Peyer's patch (tissue), 4 donors: ENCODE results near the gene EOLA2. TPM values are rescaled to one million over a fixed set of nuclear protein-coding genes. Genes with fewer than 3 reads are reported as not detected.

ENCODE experiments used
- DNase-seq, 3 donors: peaks; one replicate each; pipeline ENCODE4 v3.0.0-alpha.2; 2017 to 2019
- H3K27ac ChIP-seq, 4 donors: fragments of 200-600 bp; sonication (generic); one replicate each; pipeline ENCODE4 v1.5.1; 2016 to 2019
- H3K27me3 ChIP-seq, 2 donors: fragments of 200-600 bp; sonication (generic); one replicate each; pipeline ENCODE4 v1.5.1; 2019
- H3K36me3 ChIP-seq, 3 donors: fragments of 200-600 bp; sonication (generic); one replicate each; pipeline ENCODE4 v1.5.1; 2016 to 2019
- H3K4me1 ChIP-seq, 4 donors: fragments of 200-600 bp; sonication (generic); one replicate each; pipeline ENCODE4 v1.5.1; 2016 to 2019
- H3K4me3 ChIP-seq, 4 donors: fragments of 200-600 bp; sonication (generic); 1 replicate in 3 of 4; 2 replicates in 1 of 4; pipeline ENCODE4 v1.5.1; 2016 to 2019; ENCODE audit warnings: mild to moderate bottlenecking in 1 of 4
- H3K9me3 ChIP-seq, 4 donors: fragments of 200-600 bp; sonication (generic); one replicate each; pipeline ENCODE4 v1.5.1; 2016 to 2019; ENCODE audit warnings: mild to moderate bottlenecking in 1 of 4
- POLR2A ChIP-seq, 2 donors: fragments of 450-650 bp; IDR thresholded peaks; one replicate each; pipeline ENCODE4 v1.5.1; 2017; ENCODE audit warnings: antibody characterized with exemption in 2 of 2, mild to moderate bottlenecking in 2 of 2, moderate library complexity in 2 of 2
- total RNA-seq, 4 donors: library from RNA; depleted of rRNA; stranded (reverse); fragments of >200 nt; gene quantifications; one replicate each; pipeline ENCODE4 v1.1.0, GENCODE V29; 2016
- TF ChIP-seq, protein P1 (sequence below), 6 experiments: fragments of 450-650 bp in 4 of 6; fragments of 200-600 bp in 2 of 6; sonication (generic) in 1 of 6; IDR thresholded peaks; one replicate each; pipeline ENCODE4 v1.5.1; 2017 to 2019; ENCODE audit warnings: antibody characterized with exemption in 6 of 6, mild to moderate bottlenecking in 3 of 6, moderate library complexity in 1 of 6

The EOLA2 gene
- total RNA-seq, 4 donors from 2014 or later = 24.5 to 39.6 (median 29.7) TPM

DNA sequence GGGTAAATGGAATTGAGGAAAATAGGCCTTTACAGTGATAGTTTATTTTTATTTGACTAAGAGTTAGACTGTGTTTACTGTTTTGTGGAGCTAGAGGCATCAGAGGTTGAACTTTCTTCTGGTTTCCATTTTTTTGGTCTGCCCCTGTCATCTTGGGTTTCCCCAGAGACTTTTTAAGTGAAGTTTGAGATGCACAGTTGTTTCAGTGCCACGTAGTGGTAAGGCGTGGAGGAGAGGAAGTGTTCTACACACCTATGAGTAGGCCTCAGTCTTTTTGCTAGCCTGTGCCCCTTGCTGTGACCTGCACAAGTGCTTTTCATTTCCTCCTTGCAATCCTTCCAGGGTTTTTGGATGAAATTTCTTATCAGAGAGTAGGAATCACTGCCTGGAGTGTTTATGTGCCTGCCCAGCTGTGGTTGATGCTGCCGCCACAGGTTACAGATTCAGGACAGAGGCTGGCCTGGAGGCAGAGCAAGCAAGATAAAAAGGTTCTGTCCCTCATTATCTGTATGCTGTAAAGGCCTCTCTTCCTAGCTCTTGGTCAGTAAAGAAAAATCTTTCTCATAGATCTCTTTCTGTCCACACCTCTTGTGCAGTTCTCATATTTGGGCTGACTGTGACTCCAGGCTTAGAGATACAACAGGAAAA lies 21.4 kb downstream of the EOLA2 start:
- Histone ChIP-seq H3K27me3 (no peaks in the 10 kb centered on the region), H3K4me1 (no peaks in the 10 kb centered on the region), H3K9me3 (no peaks in the 10 kb centered on the region), H3K36me3 (no peaks in the 10 kb centered on the region), H3K27ac (no peak overlapping the region), H3K4me3 (no peak overlapping the region)
- no peak for TF ChIP-seq POLR2A (IDR thresholded peaks at IDR 0.05)
- TF ChIP-seq, protein P1, sequence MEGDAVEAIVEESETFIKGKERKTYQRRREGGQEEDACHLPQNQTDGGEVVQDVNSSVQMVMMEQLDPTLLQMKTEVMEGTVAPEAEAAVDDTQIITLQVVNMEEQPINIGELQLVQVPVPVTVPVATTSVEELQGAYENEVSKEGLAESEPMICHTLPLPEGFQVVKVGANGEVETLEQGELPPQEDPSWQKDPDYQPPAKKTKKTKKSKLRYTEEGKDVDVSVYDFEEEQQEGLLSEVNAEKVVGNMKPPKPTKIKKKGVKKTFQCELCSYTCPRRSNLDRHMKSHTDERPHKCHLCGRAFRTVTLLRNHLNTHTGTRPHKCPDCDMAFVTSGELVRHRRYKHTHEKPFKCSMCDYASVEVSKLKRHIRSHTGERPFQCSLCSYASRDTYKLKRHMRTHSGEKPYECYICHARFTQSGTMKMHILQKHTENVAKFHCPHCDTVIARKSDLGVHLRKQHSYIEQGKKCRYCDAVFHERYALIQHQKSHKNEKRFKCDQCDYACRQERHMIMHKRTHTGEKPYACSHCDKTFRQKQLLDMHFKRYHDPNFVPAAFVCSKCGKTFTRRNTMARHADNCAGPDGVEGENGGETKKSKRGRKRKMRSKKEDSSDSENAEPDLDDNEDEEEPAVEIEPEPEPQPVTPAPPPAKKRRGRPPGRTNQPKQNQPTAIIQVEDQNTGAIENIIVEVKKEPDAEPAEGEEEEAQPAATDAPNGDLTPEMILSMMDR (IDR thresholded peaks at IDR 0.05) = no peak
- DNase-seq = no peak

GRCh38 chrX:149910178-149910695 lies 28.1 kb downstream of the EOLA2 start:
- Histone ChIP-seq H3K4me1 (no peaks in the 10 kb centered on the region), H3K27me3 (no peaks in the 10 kb centered on the region), H3K27ac (no peak overlapping the region), H3K9me3 (no peaks in the 10 kb centered on the region), H3K4me3 (no peak overlapping the region), H3K36me3 (no peaks in the 10 kb centered on the region)
- DNase-seq = no peak
- TF ChIP-seq, protein P1 (IDR thresholded peaks at IDR 0.05) = no peak
- TF ChIP-seq POLR2A (IDR thresholded peaks at IDR 0.05) = no peak

GRCh38 chrX:149909324-149910177 lies 28.7 kb downstream of the EOLA2 start:
- Histone ChIP-seq H3K9me3 (no peaks in the 10 kb centered on the region), H3K27ac (no peak overlapping the region), H3K36me3 (no peaks in the 10 kb centered on the region), H3K4me1 (no peaks in the 10 kb centered on the region), H3K27me3 (no peaks in the 10 kb centered on the region), H3K4me3 (no peak overlapping the region)
- DNase-seq = no peak
- TF ChIP-seq POLR2A (IDR thresholded peaks at IDR 0.05) = no peak
- TF ChIP-seq, protein P1 (IDR thresholded peaks at IDR 0.05) = no peak

- DNase-seq = no peak
- no peaks in the 10 kb centered on the region for H3K27me3 ChIP-seq
- no peak overlapping the region for H3K27ac ChIP-seq
- no peak overlapping the region for H3K4me3 ChIP-seq
- H3K4me1 ChIP-seq = no peaks in the 10 kb centered on the region
- TF ChIP-seq POLR2A (IDR thresholded peaks at IDR 0.05) = no peak
- TF ChIP-seq, protein P1 (IDR thresholded peaks at IDR 0.05) = no peak
- no peaks in the 10 kb centered on the region for H3K9me3 ChIP-seq
- H3K36me3 ChIP-seq = no peaks in the 10 kb centered on the region
Measured at GRCh38 chrX:149908727-149909126, 29.6 kb downstream of the EOLA2 start.

- Histone ChIP-seq H3K9me3 (no peaks in the 10 kb centered on the region), H3K36me3 (no peaks in the 10 kb centered on the region), H3K4me1 (no peaks in the 10 kb centered on the region), H3K27ac (no peak overlapping the region), H3K27me3 (no peaks in the 10 kb centered on the region), H3K4me3 (no peak overlapping the region)
- TF ChIP-seq POLR2A (IDR thresholded peaks at IDR 0.05) = no peak
- TF ChIP-seq, protein P1 (IDR thresholded peaks at IDR 0.05) = no peak
- no peak for DNase-seq
Measured at GRCh38 chrX:149908308-149908707, 30.0 kb downstream of the EOLA2 start.
